GM21423 (cell line): ENCODE data around the gene KCNJ16.

Experiments used
- ATAC-seq: cut with Tn5 transposase; IDR thresholded peaks from one replicate; pipeline ENCODE4 v1.9.1; 2021; ENCODE audit warnings: mild to moderate bottlenecking, moderate library complexity; ENCODE audit not compliant: unreplicated experiment

KCNJ16 gene

GRCh38 chr17:70168044-70168976 lies 93.3 kb downstream of the KCNJ16 start:
- peak; percentile 18 for ATAC-seq

GRCh38 chr17:70168977-70169708 lies 94.1 kb downstream of the KCNJ16 start, which contains the start of gene KCNJ2:
Gene KCNJ2 (plus strand): TSS chr17:70169532. CDS start chr17:70175040, 5,508 bp downstream.
- peak; percentile 97 for ATAC-seq

- no peak for ATAC-seq
These were observed 94.9 kb downstream of the KCNJ16 start for GRCh38 chr17:70169709-70170597.

DNA sequence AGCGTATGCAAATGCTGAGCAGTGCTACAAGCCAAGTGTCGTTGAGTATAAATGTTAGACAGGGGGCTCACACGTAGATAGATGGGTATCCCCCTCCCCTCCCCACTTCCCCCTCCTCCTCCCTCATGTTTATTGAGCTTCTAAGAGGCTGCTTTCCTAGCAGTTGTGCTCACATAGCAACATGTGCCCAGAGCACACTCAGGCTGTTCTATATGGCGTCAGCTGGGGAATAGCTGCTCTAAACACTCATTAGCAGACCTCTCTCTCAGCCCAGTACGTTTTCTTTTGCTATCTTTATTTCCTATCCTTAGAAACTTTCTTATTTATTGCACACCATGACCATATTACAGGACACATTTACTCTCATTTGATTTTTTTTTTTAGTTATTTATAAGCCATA lies 96.1 kb downstream of the KCNJ16 start:
- no peak for ATAC-seq

GRCh38 chr17:70172449-70172848 lies 97.4 kb downstream of the KCNJ16 start:
- ATAC-seq, result no peak

DNA sequence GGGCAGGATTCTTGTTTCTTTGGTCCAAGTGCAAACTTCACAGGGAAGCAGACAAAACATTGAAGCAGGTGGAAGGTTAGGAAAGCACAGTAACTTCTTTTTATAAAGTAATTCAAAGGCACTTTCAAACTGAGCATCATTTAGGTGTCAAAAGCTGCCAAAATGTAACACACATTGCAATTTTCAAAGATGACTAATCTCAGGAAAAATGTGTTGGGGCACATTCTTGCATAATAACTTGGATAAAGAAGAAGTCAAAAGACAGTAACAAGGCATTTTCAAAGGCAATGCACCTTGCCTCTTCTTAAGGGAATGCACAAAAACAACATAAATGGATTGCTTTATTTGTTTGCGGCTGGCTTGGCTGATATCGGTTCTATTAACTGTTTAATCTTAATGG lies 97.9 kb downstream of the KCNJ16 start:
- no peak for ATAC-seq

DNA sequence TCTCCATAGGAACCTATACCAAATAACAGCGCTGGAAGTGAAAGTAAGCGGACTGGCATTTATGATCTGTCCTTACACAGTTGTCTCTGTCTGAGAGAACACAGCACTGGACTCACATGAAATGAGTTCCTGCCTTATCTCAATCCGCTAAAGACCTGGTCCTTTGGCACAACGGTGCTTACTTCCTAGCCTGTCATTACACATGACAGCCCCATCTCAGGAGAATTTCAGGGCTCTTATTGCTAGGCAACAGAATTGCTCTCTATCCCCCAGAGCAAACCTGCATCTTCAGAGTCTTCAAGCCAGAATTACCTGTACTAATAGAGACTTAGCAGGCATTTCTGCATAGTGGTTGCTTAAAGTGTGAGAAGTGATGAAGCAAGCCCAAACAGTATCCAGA lies 98.7 kb downstream of the KCNJ16 start:
- no peak for ATAC-seq

- no peak for ATAC-seq
These were observed 106.4 kb downstream of the KCNJ16 start for GRCh38 chr17:70181376-70181775.

DNA sequence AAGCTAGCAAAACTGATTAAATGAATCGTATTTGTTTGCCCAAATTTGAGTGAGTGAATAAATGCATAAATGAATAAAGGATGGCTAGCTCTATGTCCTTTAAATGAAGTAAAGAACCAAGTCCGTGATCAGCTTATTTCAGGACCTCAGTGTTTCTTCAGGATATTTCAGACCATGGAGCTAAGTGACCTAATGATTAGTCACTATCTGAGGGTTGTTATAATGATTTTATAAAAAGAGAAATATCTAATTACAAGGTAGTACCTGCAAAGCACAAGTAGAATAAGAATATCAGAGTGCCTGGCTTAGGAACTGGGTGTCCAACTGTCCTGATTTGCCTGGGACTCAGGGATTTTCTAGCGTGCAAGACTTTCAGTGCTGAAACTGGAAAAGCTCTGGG lies 106.8 kb downstream of the KCNJ16 start:
- no peak for ATAC-seq

GRCh38 chr17:70183508-70183907 lies 108.5 kb downstream of the KCNJ16 start:
- no peak for ATAC-seq

DNA sequence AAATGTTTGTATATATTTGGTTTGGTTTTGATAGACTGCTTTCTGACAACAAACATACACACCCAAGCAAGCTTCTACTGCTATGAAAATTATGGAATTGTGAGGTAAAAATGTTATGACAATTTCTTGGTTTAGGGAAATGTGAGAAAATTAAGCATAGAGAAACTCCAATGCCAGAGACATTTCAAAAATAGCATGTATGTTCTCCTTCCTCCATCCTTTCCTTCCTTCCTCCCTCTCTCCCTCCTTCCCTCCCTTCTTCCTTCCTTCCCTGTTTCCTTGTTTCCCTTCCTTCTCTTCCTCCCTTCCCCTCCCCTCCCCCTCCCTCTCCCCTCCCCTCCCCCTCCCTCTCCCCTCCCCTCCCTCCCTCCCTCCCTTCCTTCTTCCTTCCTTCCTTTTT lies 109.2 kb downstream of the KCNJ16 start:
- ATAC-seq, result no peak

- ATAC-seq, result no peak
These were observed 109.7 kb downstream of the KCNJ16 start for GRCh38 chr17:70184770-70185169.
